GM21423 (cell line): Measurements from ENCODE around the gene KATNAL1.

Experiments used
- ATAC-seq: cut with Tn5 transposase; IDR thresholded peaks from one replicate; pipeline ENCODE4 v1.9.1; 2021; ENCODE audit warnings: mild to moderate bottlenecking, moderate library complexity; ENCODE audit not compliant: unreplicated experiment

KATNAL1 gene

GRCh38 chr13:30169442-30169841 is 137.9 kb downstream of the KATNAL1 start:
- no peak for ATAC-seq

- ATAC-seq, result no peak
Observed at GRCh38 chr13:30165796-30166195, 141.6 kb downstream of the KATNAL1 start.

- no peak for ATAC-seq
Observed at GRCh38 chr13:30165071-30165470, 142.3 kb downstream of the KATNAL1 start.

- ATAC-seq, result no peak
Observed at GRCh38 chr13:30164146-30164545, 143.2 kb downstream of the KATNAL1 start.

GRCh38 chr13:30163441-30163840 is 143.9 kb downstream of the KATNAL1 start:
- ATAC-seq, result no peak

- no peak for ATAC-seq
Observed at GRCh38 chr13:30159446-30159839, 147.9 kb downstream of the KATNAL1 start.

- ATAC-seq, result no peak
Observed at GRCh38 chr13:30158774-30159445, 148.4 kb downstream of the KATNAL1 start.

GRCh38 chr13:30157616-30157993 is 149.7 kb downstream of the KATNAL1 start:
- ATAC-seq, result no peak

- no peak for ATAC-seq
Observed at GRCh38 chr13:30156826-30157615, 150.3 kb downstream of the KATNAL1 start.

GRCh38 chr13:30156270-30156669 is 151.1 kb downstream of the KATNAL1 start:
- ATAC-seq, result no peak

- ATAC-seq, result no peak
Observed at GRCh38 chr13:30154931-30155330, 152.4 kb downstream of the KATNAL1 start.

- ATAC-seq, result no peak
Observed at GRCh38 chr13:30154531-30154930, 152.8 kb downstream of the KATNAL1 start.

GRCh38 chr13:30153545-30154426 is 153.6 kb downstream of the KATNAL1 start:
- no peak for ATAC-seq
